Measurements from ENCODE around the gene MLPH. TPM values are rescaled to one million over a fixed set of nuclear protein-coding genes. Genes with fewer than 3 reads are reported as not detected.

MLPH gene
- total and polyA plus RNA-seq, 7 experiments from 2014 or later: not detected

- ChIA-PET CTCF (interaction anchor here (0.7 to 1.2 kb wide), 2 partner anchors 12 to 182 kb away, joined by 3 to 4 read pairs; no protein-coding TSS in a partner anchor), POLR2A (interaction anchor here (0.7 to 2.4 kb wide), 5 partner anchors 22 to 518 kb away, joined by 3 to 6 read pairs (median 6); partner anchors contain the start of gene COPS8)
- Histone ChIP-seq H3K36me3 (ENCODE audit: control insufficient read depth in 2 of 3, insufficient read depth in 3 of 3, low read length in 3 of 3) (no peaks in the 10 kb centered on the region), H3K4me3 (ENCODE audit: low read length) (peak overlapping the region; percentile 38), H3K27me3 (ENCODE audit: control insufficient read depth in 2 of 2, insufficient read depth in 2 of 2, low read length in 2 of 2) (no peaks in the 10 kb centered on the region), H3K27ac (ENCODE audit: low read depth, low read length) (peak overlapping the region; percentile 88), H3K4me1 (ENCODE audit: control insufficient read depth in 2 of 2, insufficient read depth in 2 of 2, low read length in 2 of 2) (peaks cover 8 to 23% of the 10 kb centered on the region in 2 donors), H3K9me3 (ENCODE audit: control insufficient read depth in 2 of 3, low read length in 3 of 3) (no peaks in the 10 kb centered on the region)
- DNase-seq: peak; percentile 39 to 91 (median 84)
- peaks cover 0 to 1% (median 0%) of the 10 kb centered on the region in 11 donors for H3K9me3 Mint-ChIP-seq
- H3K27me3 Mint-ChIP-seq: peaks cover 0 to 11% (median 0%) of the 10 kb centered on the region in 5 donors
- intact Hi-C loops (cut with micrococcal nuclease): loop anchor here (1.0 to 10.0 kb wide), 9 partner anchors 23 to 179 kb away; partner anchors contain the start of gene LRRFIP1 (in 1 of the 2)
- peak overlapping the region; percentile 64 to 85 (median 73) for H3K4me3 Mint-ChIP-seq
- H3K36me3 Mint-ChIP-seq: no peaks in the 10 kb centered on the region
- ATAC-seq: peak; percentile 98
- H3K27ac Mint-ChIP-seq: peak overlapping the region; percentile 93 to 99 (median 97)
- peaks cover 18 to 42% (median 37%) of the 10 kb centered on the region in 7 donors for H3K4me1 Mint-ChIP-seq
Observed at GRCh38 chr2:237603718-237604362, 116.8 kb downstream of the MLPH start.

DNA sequence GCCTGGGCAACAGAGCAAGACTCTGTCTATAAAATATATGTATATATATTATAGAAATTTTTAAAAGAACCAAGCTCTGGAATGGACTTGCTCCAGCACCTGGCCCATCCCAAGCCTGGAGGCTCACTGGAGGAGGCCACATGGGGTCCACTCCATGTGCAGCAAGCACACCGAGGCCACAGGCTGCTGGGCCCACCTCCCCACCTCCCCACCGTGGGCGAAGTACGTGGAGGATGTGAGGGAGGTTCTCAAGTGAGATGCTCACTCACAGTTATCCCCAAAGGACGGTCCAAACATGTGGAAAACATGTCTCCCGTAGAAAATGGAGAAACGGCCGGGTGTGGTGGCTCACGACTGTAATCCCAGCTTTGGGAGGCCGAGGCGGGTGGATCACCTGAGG lies 117.3 kb downstream of the MLPH start:
- CTCF ChIA-PET: interaction anchor here (0.7 to 1.2 kb wide), 2 partner anchors 12 to 183 kb away, joined by 3 to 4 read pairs; no protein-coding TSS in a partner anchor
- H3K4me1 Mint-ChIP-seq: peaks cover 18 to 39% (median 36%) of the 10 kb centered on the region in 7 donors
- Histone ChIP-seq H3K4me1 (ENCODE audit: control insufficient read depth in 2 of 2, insufficient read depth in 2 of 2, low read length in 2 of 2) (peaks cover 8 to 23% of the 10 kb centered on the region in 2 donors), H3K4me3 (ENCODE audit: low read length) (no peak overlapping the region), H3K9me3 (ENCODE audit: control insufficient read depth in 2 of 3, low read length in 3 of 3) (no peaks in the 10 kb centered on the region), H3K27me3 (ENCODE audit: control insufficient read depth in 2 of 2, insufficient read depth in 2 of 2, low read length in 2 of 2) (no peaks in the 10 kb centered on the region), H3K27ac (ENCODE audit: low read depth, low read length) (peak overlapping the region; percentile 88), H3K36me3 (ENCODE audit: control insufficient read depth in 2 of 3, insufficient read depth in 3 of 3, low read length in 3 of 3) (no peaks in the 10 kb centered on the region)
- H3K27me3 Mint-ChIP-seq: peaks cover 0 to 11% (median 0%) of the 10 kb centered on the region in 5 donors
- DNase-seq (no peak), ATAC-seq (no peak)
- POLR2A ChIA-PET: interaction anchor here (0.7 to 2.4 kb wide), 5 partner anchors 22 to 518 kb away, joined by 3 to 6 read pairs (median 6); partner anchors contain the start of gene COPS8
- H3K4me3 Mint-ChIP-seq: peak overlapping the region in 4 of 10 donors; percentile 67 to 81 (median 78)
- H3K9me3 Mint-ChIP-seq: peaks cover 0 to 1% (median 0%) of the 10 kb centered on the region in 11 donors
- intact Hi-C loops (cut with micrococcal nuclease): loop anchor here (5.0 to 10.0 kb wide), 2 partner anchors 93 to 180 kb away; no protein-coding TSS in a partner anchor
- H3K36me3 Mint-ChIP-seq: no peaks in the 10 kb centered on the region
- peak overlapping the region; percentile 93 to 99 (median 97) for H3K27ac Mint-ChIP-seq

Small RNA genes lying within 50 kb of the gene (microRNA-seq; reads per million reads assigned to microRNA genes)
- gene MIR6811 (ENCODE audit: borderline microRNAs expressed): not detected

Other genes starting within 250 kb of the MLPH start
- gene COL6A3, start 73.1 kb upstream of the MLPH start, total RNA-seq: 1 to 10 TPM; 1.6 to 3.1 (median 2.2) TPM
- gene COL6A3, start 73.1 kb upstream of the MLPH start, polyA plus RNA-seq: under 1 TPM; 0.02 to 0.74 TPM
- gene PRLH, start 79.3 kb downstream of the MLPH start, total RNA-seq: not detected
- gene PRLH, start 79.3 kb downstream of the MLPH start, polyA plus RNA-seq: not detected
- gene RAB17, start 103.5 kb downstream of the MLPH start, total RNA-seq: not detected
- not detected for gene RAB17, start 103.5 kb downstream of the MLPH start, polyA plus RNA-seq
- 100 to 1,000 TPM in 4 of 5 experiments, 10 to 100 TPM in 1; 96.3 to 257 (median 114) TPM for gene LRRFIP1, start 140.3 kb downstream of the MLPH start, total RNA-seq
- 10 to 100 TPM; 82.2 to 94.0 TPM for gene LRRFIP1, start 140.3 kb downstream of the MLPH start, polyA plus RNA-seq